ENCODE results near the gene SACM1L.

The SACM1L gene

DNA sequence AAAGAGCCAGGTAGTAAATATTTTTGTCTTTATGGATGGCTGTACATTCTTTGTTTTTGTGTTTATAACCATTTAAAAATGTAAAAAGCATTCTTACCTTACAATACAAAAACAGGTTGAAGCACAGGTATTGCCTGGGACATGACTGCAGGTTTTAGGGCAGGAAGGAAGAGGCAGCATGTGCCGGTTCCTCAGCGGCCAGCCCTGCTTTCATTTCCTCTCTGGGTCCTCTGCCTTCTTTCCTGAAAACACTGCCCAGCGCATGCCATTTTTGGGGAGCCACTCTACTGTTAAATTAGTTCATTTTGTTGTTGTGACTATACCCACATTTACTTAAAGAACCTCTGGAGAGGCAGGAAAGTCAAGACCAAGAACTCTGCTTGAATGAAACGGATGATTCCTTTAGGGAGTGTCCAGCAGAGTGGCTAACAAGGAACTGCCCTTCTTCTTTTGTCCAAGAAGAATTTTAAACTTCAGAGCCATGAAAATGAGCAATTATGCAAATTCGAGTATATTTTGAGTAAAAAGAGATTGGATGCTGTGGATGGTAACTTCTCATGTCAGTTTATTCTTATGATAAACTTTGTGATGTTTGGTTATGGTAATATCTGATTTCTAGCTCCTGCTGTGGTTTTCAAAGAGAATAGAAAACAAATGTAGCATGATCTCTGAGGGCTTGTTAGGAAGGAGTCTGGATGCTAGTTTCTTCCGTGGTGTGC, 52.7 kb downstream of the SACM1L start:
- no peaks in the 10 kb centered on the region for H3K9me2 ChIP-seq (replicated peaks; ENCODE audit: control insufficient read depth, low read length)
- no peaks in the 10 kb centered on the region for H3F3A ChIP-seq (ENCODE audit: control insufficient read depth, insufficient read depth)
- TF ChIP-seq EZH2phosphoT487 (IDR thresholded peaks at IDR 0.05; ENCODE audit: borderline replicate concordance, low read length): no peak
- no peak for TF ChIP-seq CTCF (IDR thresholded peaks at IDR 0.05; ENCODE audit: low read depth, low read length, poor library complexity, severe bottlenecking)
- no peaks in the 10 kb centered on the region for H4K20me1 ChIP-seq (ENCODE audit: control insufficient read depth, insufficient read depth, low read depth, low read length)
- no peaks in the 10 kb centered on the region for H3K79me2 ChIP-seq (ENCODE audit: control insufficient read depth, low read length)
- H3K27ac ChIP-seq (ENCODE audit: low read depth, low read length): no peak overlapping the region
- no peaks in the 10 kb centered on the region for H3K9me3 ChIP-seq (ENCODE audit: control insufficient read depth, insufficient read depth, low read length)
- no peaks in the 10 kb centered on the region for H3K27me3 ChIP-seq (ENCODE audit: control insufficient read depth, low read length)
- H3K36me3 ChIP-seq (ENCODE audit: control insufficient read depth, low read length): peaks cover 61% of the 10 kb centered on the region
- H3K4me1 ChIP-seq (ENCODE audit: control insufficient read depth, low read length): peaks cover 13% of the 10 kb centered on the region
- 0 out of 2 replicates have a peak overlapping the region, but pooled peaks have one; percentile 9 for H3K4me2 ChIP-seq (ENCODE audit: low read length)
- H3K4me3 ChIP-seq (ENCODE audit: low read length): no peak overlapping the region

- Histone ChIP-seq H4K20me1 (ENCODE audit: control insufficient read depth, insufficient read depth, low read depth, low read length) (no peaks in the 10 kb centered on the region), H3F3A (ENCODE audit: control insufficient read depth, insufficient read depth) (no peaks in the 10 kb centered on the region), H3K9me2 (replicated peaks; ENCODE audit: control insufficient read depth, low read length) (no peaks in the 10 kb centered on the region), H3K36me3 (ENCODE audit: control insufficient read depth, low read length) (peaks cover 55% of the 10 kb centered on the region), H3K79me2 (ENCODE audit: control insufficient read depth, low read length) (no peaks in the 10 kb centered on the region), H3K9me3 (ENCODE audit: control insufficient read depth, insufficient read depth, low read length) (no peaks in the 10 kb centered on the region), H3K4me1 (ENCODE audit: control insufficient read depth, low read length) (peaks cover 13% of the 10 kb centered on the region), H3K27ac (ENCODE audit: low read depth, low read length) (no peak overlapping the region), H3K27me3 (ENCODE audit: control insufficient read depth, low read length) (no peaks in the 10 kb centered on the region), H3K4me3 (ENCODE audit: low read length) (no peak overlapping the region), H3K4me2 (ENCODE audit: low read length) (no peak overlapping the region)
- no peak for TF ChIP-seq EZH2phosphoT487 (IDR thresholded peaks at IDR 0.05; ENCODE audit: borderline replicate concordance, low read length)
- no peak for TF ChIP-seq CTCF (IDR thresholded peaks at IDR 0.05; ENCODE audit: low read depth, low read length, poor library complexity, severe bottlenecking)
Measured at GRCh38 chr3:45742461-45743089, 53.4 kb downstream of the SACM1L start.

GRCh38 chr3:45746165-45746776, 57.1 kb downstream of the SACM1L start:
- peaks cover 18% of the 10 kb centered on the region for H3K36me3 ChIP-seq (ENCODE audit: control insufficient read depth, low read length)
- H3K4me1 ChIP-seq (ENCODE audit: control insufficient read depth, low read length): peaks cover 9% of the 10 kb centered on the region
- TF ChIP-seq EZH2phosphoT487 (IDR thresholded peaks at IDR 0.05; ENCODE audit: borderline replicate concordance, low read length): no peak
- no peak for TF ChIP-seq CTCF (IDR thresholded peaks at IDR 0.05; ENCODE audit: low read depth, low read length, poor library complexity, severe bottlenecking)
- H3K79me2 ChIP-seq (ENCODE audit: control insufficient read depth, low read length): no peaks in the 10 kb centered on the region
- no peak overlapping the region for H3K4me2 ChIP-seq (ENCODE audit: low read length)
- no peaks in the 10 kb centered on the region for H3K9me3 ChIP-seq (ENCODE audit: control insufficient read depth, insufficient read depth, low read length)
- H4K20me1 ChIP-seq (ENCODE audit: control insufficient read depth, insufficient read depth, low read depth, low read length): no peaks in the 10 kb centered on the region
- no peaks in the 10 kb centered on the region for H3F3A ChIP-seq (ENCODE audit: control insufficient read depth, insufficient read depth)
- H3K4me3 ChIP-seq (ENCODE audit: low read length): no peak overlapping the region
- H3K27me3 ChIP-seq (ENCODE audit: control insufficient read depth, low read length): no peaks in the 10 kb centered on the region
- H3K27ac ChIP-seq (ENCODE audit: low read depth, low read length): no peak overlapping the region
- H3K9me2 ChIP-seq (replicated peaks; ENCODE audit: control insufficient read depth, low read length): no peaks in the 10 kb centered on the region

Measured in DOHH2 (cell line).